Stomach (tissue), 9 donors: ENCODE results near the gene TYROBP. TPM values are rescaled to one million over a fixed set of nuclear protein-coding genes. Genes with fewer than 3 reads are reported as not detected.
A peak's percentile ranks its signal among the peaks of the same experiment; 100 is the strongest.

Experiments used
- DNase-seq, 2 donors: peaks; one replicate each; pipeline versions ENCODE4 v3.0.0 to v3.0.0-alpha.2; 2013 to 2019
- H3K27ac ChIP-seq, 5 donors: fragments of 200-600 bp in 4 of 5; sonication (generic) in 4 of 5; one replicate each; pipeline ENCODE4 v1.5.1; 2013 to 2019; ENCODE audit warnings: mild to moderate bottlenecking in 1 of 5, moderate library complexity in 1 of 5
- H3K27me3 ChIP-seq, 3 donors: fragments of 200-600 bp; sonication (generic); one replicate each; pipeline ENCODE4 v1.5.1; 2017 to 2019; ENCODE audit warnings: mixed run types in 1 of 3
- H3K36me3 ChIP-seq, 4 donors: fragments of 200-600 bp; sonication (generic); 1 replicate in 3 of 4; 2 replicates in 1 of 4; pipeline ENCODE4 v1.5.1; 2016 to 2019
- H3K4me1 ChIP-seq, 4 donors: fragments of 200-600 bp; sonication (generic); one replicate each; pipeline ENCODE4 v1.5.1; 2016 to 2019
- H3K4me3 ChIP-seq, 4 donors: fragments of 200-600 bp; sonication (generic) in 3 of 4; one replicate each; pipeline ENCODE4 v1.5.1; 2016 to 2019; ENCODE audit warnings: mild to moderate bottlenecking in 1 of 4
- H3K9me3 ChIP-seq, 4 donors: fragments of 200-600 bp; sonication (generic); one replicate each; pipeline ENCODE4 v1.5.1; 2016 to 2019
- CTCF ChIP-seq, 7 experiments: fragments of 450-650 bp in 4 of 7; fragments of 200-600 bp in 3 of 7; sonication (generic) in 3 of 7; IDR thresholded peaks; one replicate each; pipeline ENCODE4 v1.5.1; 2016 to 2019; ENCODE audit warnings: antibody characterized with exemption in 7 of 7, control low read depth in 2 of 7, mild to moderate bottlenecking in 1 of 7
- EP300 ChIP-seq: sonication (generic); formaldehyde crosslinking; IDR thresholded peaks from one replicate; pipeline ENCODE4 v1.6.1; 2017; ENCODE audit warnings: antibody characterized with exemption
- POLR2A ChIP-seq, 4 donors: fragments of 450-650 bp; IDR thresholded peaks; one replicate each; pipeline ENCODE4 v1.6.1; 2016; ENCODE audit warnings: antibody characterized with exemption in 4 of 4, control low read depth in 2 of 4, mild to moderate bottlenecking in 1 of 4, moderate library complexity in 1 of 4
- POLR2AphosphoS5 ChIP-seq, 3 donors: sonication (generic); formaldehyde crosslinking; IDR thresholded peaks; one replicate each; pipeline ENCODE4 v1.6.1; 2016; ENCODE audit warnings: antibody characterized with exemption in 3 of 3
- WGBS, 5 donors: extraction: QIAGEN DNeasy Blood & Tissue Kit in 3 of 5; methylation state at CpG; one replicate each; pipeline versions ENCODE4 v1.1.5 to v1.1.7; 2013 to 2018; 5-methylcytosine and 5-hydroxymethylcytosine counted together
- intact Hi-C: fragments of 100-400 bp; cut with DNase I; formaldehyde crosslinking; loops from one replicate; pipeline ENCODE4 v1.15.1; 2023; ENCODE audit warnings: low total_unique reads
- polyA plus RNA-seq, 3 donors: library from polyadenylated mRNA; stranded (reverse); fragments of 200-250 nt; gene quantifications; one replicate each; pipeline ENCODE4 v1.2.3, GENCODE V29; 2013
- total RNA-seq, 5 donors: library from RNA; depleted of rRNA; stranded (reverse); fragments of >200 nt; gene quantifications; one replicate each; pipeline versions ENCODE4 v1.1.0 to v1.2.3, GENCODE V29; 2014 to 2016
- donor health status: healthy with polysubstance abuse.
- donor health status: Bipolar disorder and iron deficiency.
- donor health status: healthy.

Gene TYROBP
- total and polyA plus RNA-seq, 8 donors: 9.4 to 106 (median 55.4) TPM; not detected in 2

- no peak for TF ChIP-seq POLR2AphosphoS5 (IDR thresholded peaks at IDR 0.05)
- TF ChIP-seq EP300: no peak
- TF ChIP-seq POLR2A (IDR thresholded peaks at IDR 0.05): no peak
- no peak for TF ChIP-seq CTCF (IDR thresholded peaks at IDR 0.05)
- Histone ChIP-seq H3K27me3 (no peaks in the 10 kb centered on the region), H3K9me3 (no peaks in the 10 kb centered on the region), H3K4me3 (peak overlapping the region; percentile 25 to 34 (median 28)), H3K4me1 (peaks cover 32 to 70% (median 43%) of the 10 kb centered on the region in 4 donors), H3K27ac (peak overlapping the region; percentile 65 to 95 (median 93)), H3K36me3 (peaks cover 0 to under 1% (median 0%) of the 10 kb centered on the region in 4 donors)
- intact Hi-C loops: no loop called here
- DNase-seq: no peak
- WGBS, 5 donors: 65 to 71% (median 69%) methylated on average over 10 of the region's 10 CpGs
Observed at GRCh38 chr19:35902870-35903475, 5.1 kb downstream of the TYROBP start.

- intact Hi-C loops: no loop called here
- WGBS, 5 donors: 43 to 51% (median 48%) methylated on average over 6 of the region's 6 CpGs
- DNase-seq: peak in 1 of 2 donors; percentile 51
- Histone ChIP-seq H3K27ac (peak within 1 kb of the TSS; percentile 65 to 95 (median 93)), H3K4me3 (peak within 1 kb of the TSS; percentile 25 to 95 (median 32)), H3K27me3 (no peaks in the 10 kb centered on the region), H3K9me3 (no peaks in the 10 kb centered on the region), H3K4me1 (peaks cover 36 to 75% (median 47%) of the 10 kb centered on the region in 4 donors), H3K36me3 (peaks cover 0 to 10% (median 5%) of the 10 kb centered on the region in 4 donors)
- no peak for TF ChIP-seq EP300
- no peak for TF ChIP-seq POLR2AphosphoS5 (IDR thresholded peaks at IDR 0.05)
- TF ChIP-seq CTCF (IDR thresholded peaks at IDR 0.05): no peak
- no peak for TF ChIP-seq POLR2A (IDR thresholded peaks at IDR 0.05)
Observed at GRCh38 chr19:35901854-35902661, 6.0 kb downstream of the TYROBP start, which contains the start of gene HCST. Gene HCST, plus strand, starts transcription at chr19:35902529. Its CDS starts 65 bp downstream, at chr19:35902594.

- DNase-seq: peak in 1 of 2 donors; percentile 39
Observed at GRCh38 chr19:35901055-35901644, 6.9 kb downstream of the TYROBP start.

More at GRCh38 chr19:35901055-35901644, 6.9 kb downstream of the TYROBP start:
- H3K27me3 ChIP-seq: no peaks in the 10 kb centered on the region
- peaks cover 8 to 19% (median 14%) of the 10 kb centered on the region in 4 donors for H3K36me3 ChIP-seq
- intact Hi-C loops: no loop called here
- TF ChIP-seq POLR2A (IDR thresholded peaks at IDR 0.05) (no peak), POLR2AphosphoS5 (IDR thresholded peaks at IDR 0.05) (no peak), CTCF (IDR thresholded peaks at IDR 0.05) (no peak), EP300 (no peak)
- peaks cover 27 to 75% (median 39%) of the 10 kb centered on the region in 4 donors for H3K4me1 ChIP-seq
- H3K9me3 ChIP-seq: no peaks in the 10 kb centered on the region
- 68 to 88% (median 69%) methylated on average over 2 of the region's 2 CpGs for WGBS, 5 donors
- peak overlapping the region; percentile 72 to 95 (median 74) for H3K4me3 ChIP-seq
- peak overlapping the region; percentile 84 to 95 (median 93) for H3K27ac ChIP-seq
